Chondrocyte (in vitro differentiated cells): Measurements from ENCODE around the gene RAB27A. TPM values are rescaled to one million over a fixed set of nuclear protein-coding genes. Genes with fewer than 3 reads are reported as not detected.

Experiments used
- DNase-seq: peaks from one replicate; pipeline ENCODE4 v3.0.0; 2021; ENCODE audit warnings: mixed read lengths, low spot score
- H3K27ac Mint-ChIP-seq: one replicate; pipeline ENCODE4 v1.8.0; 2021; ENCODE audit warnings: mild to moderate bottlenecking, moderate library complexity, mixed read lengths; ENCODE audit not compliant: unreplicated experiment
- H3K27me3 Mint-ChIP-seq: 2 replicates; pipeline ENCODE4 v1.8.0; 2021; ENCODE audit warnings: low read depth, mixed read lengths
- H3K36me3 Mint-ChIP-seq: 2 replicates; pipeline ENCODE4 v1.8.0; 2021; ENCODE audit warnings: low read depth, mixed read lengths
- H3K4me1 Mint-ChIP-seq: 2 replicates; pipeline ENCODE4 v1.8.0; 2021; ENCODE audit warnings: low read depth, mild to moderate bottlenecking, mixed read lengths
- H3K4me3 Mint-ChIP-seq: one replicate; pipeline ENCODE4 v1.8.0; 2021; ENCODE audit warnings: mild to moderate bottlenecking, moderate library complexity, mixed read lengths; ENCODE audit not compliant: unreplicated experiment
- H3K9me3 Mint-ChIP-seq: 2 replicates; pipeline ENCODE4 v1.8.0; 2021; ENCODE audit warnings: low read depth, mixed read lengths
- CTCF ChIP-seq: fragments of 200-600 bp; sonication (generic); IDR thresholded peaks from 2 replicates; pipeline ENCODE4 v1.5.0; 2021; ENCODE audit warnings: antibody characterized with exemption, mild to moderate bottlenecking, moderate library complexity
- total RNA-seq: library from RNA; stranded (reverse); gene quantifications from 3 replicates; pipeline ENCODE4 v1.2.1, GENCODE V29; 2021

The RAB27A gene
- total RNA-seq, 1 donor from 2014 or later: 16.8 TPM

GRCh38 chr15:55220606-55221005 lies 69.0 kb downstream of the RAB27A start:
- no peaks in the 10 kb centered on the region for H3K9me3 Mint-ChIP-seq
- peaks cover 3% of the 10 kb centered on the region for H3K36me3 Mint-ChIP-seq
- peaks cover 14% of the 10 kb centered on the region for H3K4me1 Mint-ChIP-seq
- H3K4me3 Mint-ChIP-seq: no peak overlapping the region
- no peak for TF ChIP-seq CTCF
- no peak for DNase-seq
- H3K27me3 Mint-ChIP-seq: no peaks in the 10 kb centered on the region
- H3K27ac Mint-ChIP-seq: peak overlapping the region; percentile 95

GRCh38 chr15:55218056-55218455 lies 71.6 kb downstream of the RAB27A start:
- Mint-ChIP-seq H3K36me3 (peaks cover 3% of the 10 kb centered on the region), H3K4me3 (no peak overlapping the region), H3K27ac (no peak overlapping the region), H3K9me3 (no peaks in the 10 kb centered on the region), H3K27me3 (no peaks in the 10 kb centered on the region), H3K4me1 (peaks cover 14% of the 10 kb centered on the region)
- no peak for DNase-seq
- no peak for TF ChIP-seq CTCF

- no peak for TF ChIP-seq CTCF
- Mint-ChIP-seq H3K27me3 (no peaks in the 10 kb centered on the region), H3K4me3 (no peak overlapping the region), H3K27ac (no peak overlapping the region), H3K36me3 (no peaks in the 10 kb centered on the region), H3K9me3 (no peaks in the 10 kb centered on the region), H3K4me1 (no peaks in the 10 kb centered on the region)
- DNase-seq: no peak
Measured at GRCh38 chr15:55204464-55204863, 85.1 kb downstream of the RAB27A start.

GRCh38 chr15:55202206-55202605 lies 87.4 kb downstream of the RAB27A start:
- Mint-ChIP-seq H3K4me1 (no peaks in the 10 kb centered on the region), H3K4me3 (no peak overlapping the region), H3K9me3 (no peaks in the 10 kb centered on the region), H3K36me3 (no peaks in the 10 kb centered on the region), H3K27ac (no peak overlapping the region), H3K27me3 (no peaks in the 10 kb centered on the region)
- no peak for DNase-seq
- TF ChIP-seq CTCF: no peak

GRCh38 chr15:55198706-55199105 lies 90.9 kb downstream of the RAB27A start:
- no peak overlapping the region for H3K4me3 Mint-ChIP-seq
- no peaks in the 10 kb centered on the region for H3K27me3 Mint-ChIP-seq
- no peaks in the 10 kb centered on the region for H3K9me3 Mint-ChIP-seq
- TF ChIP-seq CTCF: no peak
- no peaks in the 10 kb centered on the region for H3K4me1 Mint-ChIP-seq
- DNase-seq: no peak
- H3K27ac Mint-ChIP-seq: no peak overlapping the region
- H3K36me3 Mint-ChIP-seq: no peaks in the 10 kb centered on the region
